ENCODE measurements around the gene AUTS2.
A peak's percentile ranks its signal among the peaks of the same experiment; 100 is the strongest.

- TF ChIP-seq POLR2AphosphoS5 (IDR thresholded peaks at IDR 0.05; ENCODE audit: low read depth, low read length) (peak; percentile 17; the same call in 1 of the 2 replicates), POLR2A (IDR thresholded peaks at IDR 0.05; ENCODE audit: low read depth, low read length) (no peak), TAF1 (IDR thresholded peaks at IDR 0.05; ENCODE audit: borderline replicate concordance, low read depth, low read length) (no peak)
Measured at GRCh38 chr7:69803699-69804516, 205.6 kb downstream of the AUTS2 start.
